ENCODE data around the gene GALNT2. TPM values are rescaled to one million over a fixed set of nuclear protein-coding genes. Genes with fewer than 3 reads are reported as not detected.

The GALNT2 gene
- polyA plus RNA-seq, 2 of the 4 experiments (the other 2 are of a cell fraction), result 66.9 to 114 TPM

GRCh38 chr1:230249695-230250480, 182.8 kb downstream of the GALNT2 start:
- 95% methylated on average over 11 of the region's 11 CpGs for WGBS (ENCODE audit: missing lambda C conversion rate)
- Histone ChIP-seq H3K4me3 (no peak overlapping the region), H3K4me1 (no peaks in the 10 kb centered on the region), H3K9me3 (no peaks in the 10 kb centered on the region), H3K27ac (no peak overlapping the region), H3K4me2 (no peak overlapping the region)
- FAIRE-seq, result no peak
- ChIA-PET CTCF (interaction anchor here (0.9 kb wide), 1 partner anchor 16 kb away, joined by 6 read pairs; no protein-coding TSS in a partner anchor), POLR2A (no interaction called here)
- TF ChIP-seq CBX8 (IDR thresholded peaks at IDR 0.05), result no peak
- no peak for TF ChIP-seq HEYL (CRISPR knock-in tag; IDR thresholded peaks at IDR 0.05)
- TF ChIP-seq POLR2A (IDR thresholded peaks at IDR 0.05; ENCODE audit: low read length), result no peak
- no peak for TF ChIP-seq EHF (CRISPR knock-in tag; IDR thresholded peaks at IDR 0.05)
- no peak for TF ChIP-seq NFE2L2 (conservative IDR thresholded peaks at IDR 0.05; ENCODE audit: low read length)
- no peak for TF ChIP-seq CHD4 (IDR thresholded peaks at IDR 0.05; ENCODE audit: borderline replicate concordance)
- TF ChIP-seq BHLHE40 (IDR thresholded peaks at IDR 0.05; ENCODE audit: low read depth, low read length), result no peak
- TF ChIP-seq HMGXB4 (CRISPR knock-in tag; IDR thresholded peaks at IDR 0.05; ENCODE audit: borderline replicate concordance), result no peak
- TF ChIP-seq TFCP2L1 (CRISPR knock-in tag; IDR thresholded peaks at IDR 0.05), result no peak
- no peak for TF ChIP-seq HOXA7 (CRISPR knock-in tag; IDR thresholded peaks at IDR 0.05)
- no peak for TF ChIP-seq FOXS1 (CRISPR knock-in tag; IDR thresholded peaks at IDR 0.05)
- no peak for DNase-seq (ENCODE audit: low read depth in 1 of 2, low spot score in 1 of 2)
- no peak for ATAC-seq

- DNase-seq (ENCODE audit: low read depth in 1 of 2, low spot score in 1 of 2), result no peak
- no peak for FAIRE-seq
- ChIA-PET CTCF (interaction anchor here (0.9 kb wide), 1 partner anchor 16 kb away, joined by 6 read pairs; no protein-coding TSS in a partner anchor), POLR2A (no interaction called here)
- ATAC-seq, result no peak
- 80% methylated on average over 8 of the region's 8 CpGs for WGBS (ENCODE audit: missing lambda C conversion rate)
- Histone ChIP-seq H3K9me3 (no peaks in the 10 kb centered on the region), H3K4me2 (no peak overlapping the region), H3K4me1 (no peaks in the 10 kb centered on the region), H3K27ac (no peak overlapping the region), H3K4me3 (no peak overlapping the region)
- TF ChIP-seq FOXS1 (CRISPR knock-in tag; IDR thresholded peaks at IDR 0.05) (no peak), GATA3 (IDR thresholded peaks at IDR 0.05; ENCODE audit: borderline replicate concordance) (no peak), NR3C1 (IDR thresholded peaks at IDR 0.05) (no peak), CBX2 (IDR thresholded peaks at IDR 0.05; ENCODE audit: borderline replicate concordance, low read depth) (no peak), ZFP36 (IDR thresholded peaks at IDR 0.05; ENCODE audit: borderline replicate concordance, partially characterized antibody) (no peak), CTCF (IDR thresholded peaks at IDR 0.05) (no peak), NPAS2 (CRISPR knock-in tag; IDR thresholded peaks at IDR 0.05; ENCODE audit: borderline replicate concordance) (no peak), BHLHE40 (IDR thresholded peaks at IDR 0.05; ENCODE audit: low read depth, low read length) (no peak), JUN (IDR thresholded peaks at IDR 0.05) (no peak), NFE2L2 (conservative IDR thresholded peaks at IDR 0.05; ENCODE audit: low read length) (no peak), RCOR1 (IDR thresholded peaks at IDR 0.05; ENCODE audit: low read depth, low read length) (no peak), MAFK (IDR thresholded peaks at IDR 0.05; ENCODE audit: partially characterized antibody) (no peak)
These were observed 183.6 kb downstream of the GALNT2 start for GRCh38 chr1:230250666-230251065.

GRCh38 chr1:230251644-230252191, 184.7 kb downstream of the GALNT2 start:
- ChIA-PET POLR2A (no interaction called here), CTCF (no interaction called here)
- no peak for FAIRE-seq
- no peaks in the 10 kb centered on the region for H3K4me1 ChIP-seq
- TF ChIP-seq CHD4 (IDR thresholded peaks at IDR 0.05; ENCODE audit: borderline replicate concordance), result no peak
- no peak overlapping the region for H3K4me2 ChIP-seq
- H3K4me3 ChIP-seq, result no peak overlapping the region
- no peaks in the 10 kb centered on the region for H3K9me3 ChIP-seq
- DNase-seq (ENCODE audit: low read depth in 1 of 2, low spot score in 1 of 2), result no peak
- WGBS (ENCODE audit: missing lambda C conversion rate), result 97% methylated on average over 8 of the region's 8 CpGs
- ATAC-seq, result no peak
- no peak overlapping the region for H3K27ac ChIP-seq

Measured in A549 (cell line).